ENCODE data around the gene SSB.
"Not testable (repeated sequence)": the region's sequence is repeated elsewhere in the genome, so short reads cannot be mapped to it uniquely, and the experiment has no call there.

Gene SSB

DNA sequence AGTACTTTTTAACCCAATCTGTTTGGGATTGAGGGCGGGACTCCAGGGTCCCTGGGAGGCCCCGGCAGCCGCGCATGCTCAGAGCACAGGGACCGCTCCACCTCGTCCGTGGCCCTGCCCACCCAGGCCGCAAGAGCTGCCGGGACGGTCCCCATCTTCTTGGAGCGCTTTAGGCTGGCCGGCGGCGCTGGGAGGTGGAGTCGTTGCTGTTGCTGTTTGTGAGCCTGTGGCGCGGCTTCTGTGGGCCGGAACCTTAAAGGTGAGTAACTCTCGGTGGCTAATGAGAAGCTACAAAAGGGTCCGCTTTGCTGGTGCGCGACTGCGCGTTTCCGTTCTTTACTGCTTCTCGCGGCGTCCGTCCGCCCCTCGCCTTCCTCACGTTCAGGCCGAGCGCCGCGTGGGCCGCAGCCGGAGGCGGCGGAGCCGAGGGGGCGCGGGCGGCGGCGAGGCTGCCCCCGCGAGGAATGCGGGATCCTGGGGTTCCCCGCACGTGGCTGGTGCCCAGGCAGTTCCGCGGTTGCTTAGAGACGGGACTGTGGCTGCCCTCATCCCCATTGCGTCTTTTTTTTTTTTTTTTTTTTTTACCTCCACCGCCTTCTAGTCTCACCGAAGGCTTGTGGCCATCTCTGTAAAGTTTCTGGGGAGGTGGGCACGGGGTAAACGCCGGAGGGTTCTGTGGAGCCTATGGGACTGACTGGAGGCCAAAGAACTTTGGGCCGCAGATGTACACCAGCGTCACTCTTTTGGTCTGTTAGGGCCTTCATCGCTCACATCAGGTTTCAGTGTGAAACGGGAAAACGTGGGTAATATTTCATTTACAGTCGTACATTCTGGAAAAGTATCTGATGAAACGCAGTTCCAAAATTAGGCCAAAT, at the start of gene SSB:
SSB (plus strand) TSS at position 154 of the 875 bp plus-strand sequence. CDS start 2,090 bp downstream, outside the sequence.
- peak; percentile 43 for DNase-seq

DNA sequence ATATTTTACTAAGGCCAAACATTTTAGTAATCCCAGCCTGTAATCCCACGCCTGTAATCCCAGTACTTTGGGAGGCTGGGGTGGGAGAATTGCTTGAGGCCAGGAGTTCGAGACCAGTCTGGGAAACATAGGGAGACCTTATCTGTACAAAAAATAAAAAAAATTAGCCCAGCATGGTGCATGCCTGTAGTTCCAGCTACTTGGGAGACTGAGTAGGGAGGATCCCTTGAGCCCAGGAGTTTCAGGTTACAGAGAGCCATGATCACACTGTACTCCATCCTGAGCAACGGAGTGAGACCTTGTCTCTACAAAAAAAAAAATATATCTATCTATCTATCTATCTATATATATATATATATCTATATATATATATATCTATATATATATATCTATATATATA, 45.9 kb upstream of the SSB start:
- no peak for DNase-seq

GRCh38 chr2:169755083-169755870, 43.4 kb upstream of the SSB start:
- no peak for DNase-seq

DNA sequence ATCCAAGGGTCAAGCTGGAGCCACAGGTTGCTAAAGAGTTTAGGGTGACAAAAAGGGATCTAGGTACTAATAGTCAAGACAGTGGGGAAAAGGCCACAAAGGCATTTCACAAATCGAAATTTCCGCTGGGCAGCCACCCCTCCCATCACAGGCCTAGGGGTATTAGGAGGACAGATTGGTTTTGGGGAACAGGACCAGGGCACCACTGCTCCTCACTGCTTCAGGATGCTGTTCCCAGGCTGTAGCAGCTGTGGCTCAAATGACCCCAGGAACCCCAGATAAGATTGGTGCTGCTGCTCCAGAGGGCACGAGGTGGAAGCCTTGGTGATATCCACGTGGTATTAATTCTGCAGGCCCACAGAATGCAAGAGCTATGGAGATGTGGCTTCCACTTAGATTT, 42.3 kb upstream of the SSB start:
- DNase-seq, result no peak

GRCh38 chr2:169757356-169757755, 41.3 kb upstream of the SSB start:
- DNase-seq, result no peak

GRCh38 chr2:169757778-169758177, 40.9 kb upstream of the SSB start:
- no peak for DNase-seq

GRCh38 chr2:169759987-169760386, 38.7 kb upstream of the SSB start:
- DNase-seq, result no peak

GRCh38 chr2:169760798-169761197, 37.9 kb upstream of the SSB start:
- DNase-seq, result not testable (repeated sequence)

DNA sequence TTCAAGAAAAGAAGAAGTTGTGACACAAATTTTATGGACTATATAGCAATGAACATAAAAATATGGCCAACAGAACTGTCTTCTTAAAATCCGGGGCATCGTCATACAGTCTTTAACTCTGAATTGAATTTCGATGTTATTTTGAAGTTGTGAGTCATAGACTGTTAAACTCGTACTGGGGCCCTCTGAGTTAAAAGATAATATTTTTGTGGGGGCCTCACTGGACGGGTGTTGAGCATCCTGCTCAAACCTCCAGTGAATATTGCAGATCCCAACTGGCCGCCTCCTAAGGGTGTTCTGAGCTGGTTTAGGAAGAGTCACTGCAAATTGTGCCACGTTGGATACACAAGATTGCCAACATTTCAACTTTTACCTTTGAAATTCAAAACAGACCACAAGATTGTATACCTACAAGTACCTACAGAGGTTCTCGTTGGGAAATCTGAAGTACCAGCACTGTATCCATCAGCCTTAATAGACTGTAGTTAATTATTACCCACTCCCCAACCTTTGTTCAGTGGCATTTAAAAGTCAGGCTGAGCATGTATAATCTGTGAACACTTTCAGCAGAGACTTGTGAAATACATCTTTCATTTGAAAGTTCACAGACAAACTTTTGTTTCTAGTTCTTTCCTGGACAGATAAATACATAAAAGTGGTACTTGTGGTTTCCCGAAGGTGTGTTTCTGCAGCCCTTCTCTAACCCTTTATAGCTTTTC, 37.3 kb upstream of the SSB start:
- DNase-seq, result no peak

DNA sequence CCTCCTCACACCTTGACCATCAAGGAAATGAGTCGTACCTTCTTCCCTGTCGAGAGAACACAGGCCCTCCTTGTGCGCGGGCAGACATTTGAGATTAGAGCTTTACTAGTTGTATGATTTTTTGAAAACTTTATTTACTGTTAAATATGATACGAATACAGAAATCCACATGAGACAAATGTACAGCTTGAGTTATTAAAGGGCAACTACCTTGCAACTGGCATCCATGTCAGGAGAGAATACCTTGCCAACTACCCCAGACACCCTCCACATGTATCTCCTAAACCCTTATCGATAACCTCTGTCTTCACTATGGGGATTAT, 36.7 kb upstream of the SSB start:
- no peak for DNase-seq

GRCh38 chr2:169765523-169765922, 33.1 kb upstream of the SSB start:
- DNase-seq, result no peak

DNA sequence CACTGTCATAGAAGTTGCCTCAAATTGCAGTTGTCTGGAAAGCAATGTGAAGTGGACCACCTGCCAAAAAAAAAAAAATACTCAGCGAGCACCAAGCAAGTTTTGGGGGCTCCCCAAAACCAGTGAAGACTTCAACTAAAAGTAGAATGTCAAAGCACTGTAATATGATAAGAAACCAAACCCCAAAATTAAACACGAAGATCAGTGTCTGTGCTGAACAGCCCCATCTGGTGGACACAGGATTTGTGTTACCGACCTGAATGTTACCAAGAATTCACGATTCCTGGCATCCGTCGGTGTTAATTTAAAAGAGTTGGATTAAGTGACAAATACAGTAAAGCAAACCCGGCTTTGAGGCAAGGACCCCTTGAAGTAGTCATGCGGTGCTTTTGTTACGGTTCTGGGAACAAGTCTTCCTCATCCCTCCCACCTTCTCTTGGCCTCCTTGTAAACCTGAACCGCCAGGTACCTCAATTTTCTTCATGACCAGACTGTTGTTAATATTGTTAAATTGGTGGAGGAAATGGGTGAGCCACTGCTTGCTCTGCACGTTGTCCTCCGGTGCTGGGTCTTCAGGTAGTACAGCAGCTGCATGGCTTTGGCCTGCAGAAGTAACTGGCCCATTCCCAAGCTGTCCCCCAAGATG, 31.3 kb upstream of the SSB start:
- peak; percentile 0 for DNase-seq

GRCh38 chr2:169768262-169768995, 30.2 kb upstream of the SSB start:
- no peak for DNase-seq

GRCh38 chr2:169771021-169771420, 27.6 kb upstream of the SSB start:
- no peak for DNase-seq

DNA sequence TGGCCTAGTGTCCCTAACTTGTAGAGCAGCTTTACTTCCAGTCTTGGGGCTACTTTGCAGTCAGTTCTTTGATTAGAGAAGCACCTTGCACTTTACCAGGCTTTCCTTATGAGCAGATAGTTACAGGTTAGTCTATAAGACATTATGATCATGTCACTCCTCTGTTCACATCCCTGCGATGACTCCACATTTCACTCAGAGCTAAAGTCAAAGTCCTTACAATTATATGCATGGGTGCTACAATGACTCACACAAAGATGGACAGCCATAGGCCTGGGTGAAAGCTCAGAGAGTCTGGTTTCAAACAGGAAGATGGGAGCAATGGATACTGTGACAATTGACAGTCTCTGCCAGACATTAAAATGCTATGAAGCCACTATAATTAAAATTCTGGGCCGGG, 27.1 kb upstream of the SSB start:
- DNase-seq, result no peak

- no peak for DNase-seq
These were observed 26.0 kb upstream of the SSB start for GRCh38 chr2:169772651-169773050.

DNA sequence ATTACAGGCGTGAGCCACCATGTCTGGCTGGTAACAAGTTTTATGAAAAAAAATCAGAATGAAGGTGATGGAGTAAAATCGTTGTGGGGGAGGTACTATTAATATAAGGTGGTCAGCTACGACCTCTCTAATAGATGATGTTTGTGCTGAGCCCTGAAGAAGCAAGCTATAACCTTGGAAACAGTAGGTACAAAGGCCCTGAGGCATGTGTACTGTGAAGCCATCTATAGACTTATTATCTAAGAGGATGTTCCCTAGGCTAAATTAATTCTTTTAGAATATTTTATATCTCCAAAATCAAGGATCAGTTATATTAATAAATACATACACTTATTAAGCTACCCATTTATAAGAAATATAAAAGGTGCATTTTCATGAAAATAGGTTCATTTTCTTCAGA, 23.3 kb upstream of the SSB start:
- no peak for DNase-seq

DNA sequence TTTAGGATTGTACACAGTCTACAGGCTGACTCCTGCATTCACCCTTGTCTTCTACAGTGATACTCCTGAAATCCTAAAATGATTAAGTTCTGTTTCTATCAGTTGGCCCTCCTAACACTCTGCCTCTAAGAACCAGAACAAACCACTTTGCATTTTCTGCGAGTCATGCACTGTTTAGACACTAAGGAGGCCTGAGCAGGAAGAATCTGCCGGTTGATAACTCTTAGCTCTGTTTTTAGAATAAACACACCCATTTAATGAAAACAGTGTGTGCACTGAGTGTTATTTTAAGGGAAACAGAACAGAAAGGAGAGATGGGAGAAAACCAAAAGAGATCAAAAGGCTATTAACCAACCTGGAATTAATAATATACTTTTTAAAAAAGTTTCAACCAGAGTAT, 22.9 kb upstream of the SSB start:
- DNase-seq, result no peak

GRCh38 chr2:169776252-169776761, 22.4 kb upstream of the SSB start:
- no peak for DNase-seq

DNA sequence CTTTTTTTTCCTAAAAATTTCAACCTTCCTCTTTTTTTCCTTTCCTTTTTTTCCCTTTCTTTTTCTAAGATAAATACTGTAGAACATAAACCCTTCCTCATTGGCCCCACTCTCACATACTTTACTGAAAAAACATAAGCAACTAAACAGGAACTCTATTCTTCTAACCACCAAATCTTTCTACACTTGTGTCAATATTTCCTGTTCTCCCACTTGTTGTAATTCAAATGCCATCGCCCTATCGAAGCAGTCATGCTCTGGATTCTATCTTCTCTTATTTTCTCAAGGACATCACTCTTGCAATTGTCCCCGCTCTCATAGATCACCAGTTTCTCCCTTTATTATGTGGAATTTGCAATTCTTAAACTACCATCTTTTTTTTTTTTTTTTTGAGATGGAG, 20.2 kb upstream of the SSB start:
- no peak for DNase-seq

- no peak for DNase-seq
These were observed 17.2 kb upstream of the SSB start for GRCh38 chr2:169781249-169782013.
